ENCODE results near the gene H2BW1. TPM values are rescaled to one million over a fixed set of nuclear protein-coding genes. Genes with fewer than 3 reads are reported as not detected.

H2BW1 gene
- polyA plus RNA-seq, 1 donor (not counting 4 experiments of a cell fraction or from before 2014, with no cell fraction given), result not detected

DNA sequence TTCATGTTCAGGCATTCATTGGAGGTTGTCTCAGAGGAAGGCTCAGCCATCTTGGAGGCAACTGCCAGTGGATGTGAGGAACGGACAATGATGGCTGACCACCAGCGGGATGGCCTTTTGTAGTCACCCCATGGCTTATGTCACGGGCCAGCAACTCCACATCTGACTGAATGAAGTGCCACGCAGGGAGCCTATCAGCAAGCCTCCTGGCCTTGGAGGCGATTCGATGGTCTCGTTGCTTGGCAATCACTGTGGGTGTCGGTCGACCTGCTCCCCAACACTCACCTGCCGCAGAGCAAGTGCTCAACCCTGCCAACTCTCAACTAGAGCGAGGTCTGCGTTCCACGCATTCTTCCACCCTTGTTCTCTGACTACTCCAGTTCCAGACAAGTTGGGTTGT lies 33.7 kb upstream of the H2BW1 start:
- Histone ChIP-seq H3K79me2 (ENCODE audit: control insufficient read depth, insufficient read depth, low read length) (no peaks in the 10 kb centered on the region), H3K27me3 (ENCODE audit: control insufficient read depth, extremely low read depth, insufficient read depth, low read length) (no peaks in the 10 kb centered on the region), H3K4me3 (ENCODE audit: control insufficient read depth in 2 of 3, extremely low read depth in 1 of 3, insufficient read depth in 2 of 3, low read depth in 1 of 3, low read length in 3 of 3) (no peak overlapping the region), H3K9ac (ENCODE audit: control insufficient read depth, extremely low read depth, insufficient read depth, low read length) (no peak overlapping the region), H3K4me1 (ENCODE audit: control insufficient read depth, extremely low read depth, insufficient read depth, low read length) (no peaks in the 10 kb centered on the region), H4K20me1 (ENCODE audit: control insufficient read depth, extremely low read depth, insufficient read depth, low read length) (no peaks in the 10 kb centered on the region), H3K9me1 (ENCODE audit: control insufficient read depth, extremely low read depth, insufficient read depth, low read length) (no peaks in the 10 kb centered on the region), H3K27ac (ENCODE audit: control insufficient read depth, insufficient read depth, low read length) (no peak overlapping the region), H2AFZ (ENCODE audit: control insufficient read depth, low read length) (no peak overlapping the region), H3K36me3 (ENCODE audit: control insufficient read depth in 2 of 2, extremely low read depth in 1 of 2, insufficient read depth in 2 of 2, low read length in 2 of 2) (no peaks in the 10 kb centered on the region), H3K4me2 (ENCODE audit: control insufficient read depth, extremely low read depth, insufficient read depth, low read depth, low read length) (no peak overlapping the region), H3K9me3 (ENCODE audit: control insufficient read depth, low read depth, low read length) (no peaks in the 10 kb centered on the region)
- FAIRE-seq (no peak), DNase-seq (ENCODE audit: low read depth, low spot score) (no peak)
- no peak for TF ChIP-seq EZH2 (IDR thresholded peaks at IDR 0.05; ENCODE audit: low read length)
- TF ChIP-seq, protein P1, sequence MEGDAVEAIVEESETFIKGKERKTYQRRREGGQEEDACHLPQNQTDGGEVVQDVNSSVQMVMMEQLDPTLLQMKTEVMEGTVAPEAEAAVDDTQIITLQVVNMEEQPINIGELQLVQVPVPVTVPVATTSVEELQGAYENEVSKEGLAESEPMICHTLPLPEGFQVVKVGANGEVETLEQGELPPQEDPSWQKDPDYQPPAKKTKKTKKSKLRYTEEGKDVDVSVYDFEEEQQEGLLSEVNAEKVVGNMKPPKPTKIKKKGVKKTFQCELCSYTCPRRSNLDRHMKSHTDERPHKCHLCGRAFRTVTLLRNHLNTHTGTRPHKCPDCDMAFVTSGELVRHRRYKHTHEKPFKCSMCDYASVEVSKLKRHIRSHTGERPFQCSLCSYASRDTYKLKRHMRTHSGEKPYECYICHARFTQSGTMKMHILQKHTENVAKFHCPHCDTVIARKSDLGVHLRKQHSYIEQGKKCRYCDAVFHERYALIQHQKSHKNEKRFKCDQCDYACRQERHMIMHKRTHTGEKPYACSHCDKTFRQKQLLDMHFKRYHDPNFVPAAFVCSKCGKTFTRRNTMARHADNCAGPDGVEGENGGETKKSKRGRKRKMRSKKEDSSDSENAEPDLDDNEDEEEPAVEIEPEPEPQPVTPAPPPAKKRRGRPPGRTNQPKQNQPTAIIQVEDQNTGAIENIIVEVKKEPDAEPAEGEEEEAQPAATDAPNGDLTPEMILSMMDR (optimal IDR thresholded peaks at IDR 0.05 in 1 of 3, IDR thresholded peaks at IDR 0.05 in 1 of 3, conservative IDR thresholded peaks at IDR 0.05 in 1 of 3; ENCODE audit: extremely low read depth in 1 of 3, insufficient read depth in 2 of 3, low read length in 3 of 3), result no peak
- dilution Hi-C loops (cut with MboI; ENCODE audit: extremely low pct_ligation_motif_present, low sequenced_read_pairs), result no loop called here

DNA sequence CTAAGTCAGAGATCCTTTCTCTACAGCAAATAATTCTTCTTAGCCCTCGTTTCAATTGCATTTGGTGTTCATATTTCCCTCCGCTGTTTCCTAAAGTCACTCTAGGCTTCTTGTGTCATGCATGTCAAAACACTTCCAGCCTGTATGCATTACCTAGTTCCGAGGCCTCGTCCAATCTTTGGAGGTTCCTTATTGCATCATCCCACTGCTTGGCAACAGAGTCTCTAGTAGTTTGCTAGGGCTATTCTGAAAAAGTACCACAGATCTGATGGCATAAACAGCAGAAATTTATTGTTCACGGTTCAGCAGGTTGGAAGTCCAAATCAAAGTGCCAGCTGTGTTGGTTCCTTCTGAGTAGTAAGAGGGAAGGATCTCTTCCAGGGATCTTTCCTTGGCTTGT lies 32.1 kb upstream of the H2BW1 start:
- Histone ChIP-seq H3K27me3 (ENCODE audit: control insufficient read depth, extremely low read depth, insufficient read depth, low read length) (no peaks in the 10 kb centered on the region), H3K9ac (ENCODE audit: control insufficient read depth, extremely low read depth, insufficient read depth, low read length) (no peak overlapping the region), H3K27ac (ENCODE audit: control insufficient read depth, insufficient read depth, low read length) (no peak overlapping the region), H4K20me1 (ENCODE audit: control insufficient read depth, extremely low read depth, insufficient read depth, low read length) (no peaks in the 10 kb centered on the region), H3K4me2 (ENCODE audit: control insufficient read depth, extremely low read depth, insufficient read depth, low read depth, low read length) (no peak overlapping the region), H3K79me2 (ENCODE audit: control insufficient read depth, insufficient read depth, low read length) (no peaks in the 10 kb centered on the region), H2AFZ (ENCODE audit: control insufficient read depth, low read length) (no peak overlapping the region), H3K4me1 (ENCODE audit: control insufficient read depth, extremely low read depth, insufficient read depth, low read length) (no peaks in the 10 kb centered on the region), H3K9me1 (ENCODE audit: control insufficient read depth, extremely low read depth, insufficient read depth, low read length) (no peaks in the 10 kb centered on the region), H3K36me3 (ENCODE audit: control insufficient read depth in 2 of 2, extremely low read depth in 1 of 2, insufficient read depth in 2 of 2, low read length in 2 of 2) (no peaks in the 10 kb centered on the region), H3K4me3 (ENCODE audit: control insufficient read depth in 2 of 3, extremely low read depth in 1 of 3, insufficient read depth in 2 of 3, low read depth in 1 of 3, low read length in 3 of 3) (no peak overlapping the region), H3K9me3 (ENCODE audit: control insufficient read depth, low read depth, low read length) (no peaks in the 10 kb centered on the region)
- TF ChIP-seq, protein P1 (optimal IDR thresholded peaks at IDR 0.05 in 1 of 3, IDR thresholded peaks at IDR 0.05 in 1 of 3, conservative IDR thresholded peaks at IDR 0.05 in 1 of 3; ENCODE audit: extremely low read depth in 1 of 3, insufficient read depth in 2 of 3, low read length in 3 of 3), result no peak
- no peak for TF ChIP-seq EZH2 (IDR thresholded peaks at IDR 0.05; ENCODE audit: low read length)
- dilution Hi-C loops (cut with MboI; ENCODE audit: extremely low pct_ligation_motif_present, low sequenced_read_pairs), result no loop called here
- no peak for FAIRE-seq
- no peak for DNase-seq (ENCODE audit: low read depth, low spot score)
